Glutamatergic neuron (in vitro differentiated cells): ENCODE data around the gene R3HDM2. TPM values are rescaled to one million over a fixed set of nuclear protein-coding genes. Genes with fewer than 3 reads are reported as not detected.

Source experiments
- DNase-seq: peaks from one replicate; pipeline ENCODE4 v3.0.0; 2022
- H3K27ac Mint-ChIP-seq: one replicate; pipeline ENCODE4 v1.8.0; 2020; ENCODE audit warnings: mild to moderate bottlenecking, mixed read lengths, inconsistent platforms; ENCODE audit not compliant: unreplicated experiment
- H3K27me3 Mint-ChIP-seq: one replicate; pipeline ENCODE4 v1.8.0; 2020; ENCODE audit warnings: mild to moderate bottlenecking, moderate library complexity, mixed read lengths, inconsistent platforms; ENCODE audit not compliant: unreplicated experiment
- H3K36me3 Mint-ChIP-seq: one replicate; pipeline ENCODE4 v1.8.0; 2020; ENCODE audit warnings: mild to moderate bottlenecking, mixed read lengths, inconsistent platforms; ENCODE audit not compliant: unreplicated experiment
- H3K4me1 Mint-ChIP-seq: one replicate; pipeline ENCODE4 v1.8.0; 2020; ENCODE audit warnings: mild to moderate bottlenecking, low read depth, mixed read lengths, inconsistent platforms; ENCODE audit not compliant: unreplicated experiment
- H3K4me3 Mint-ChIP-seq: one replicate; pipeline ENCODE4 v1.8.0; 2020; ENCODE audit warnings: mild to moderate bottlenecking, mixed read lengths, inconsistent platforms; ENCODE audit not compliant: unreplicated experiment
- H3K9me3 Mint-ChIP-seq: one replicate; pipeline ENCODE4 v1.8.0; 2020; ENCODE audit warnings: mild to moderate bottlenecking, moderate library complexity, mixed read lengths, inconsistent platforms; ENCODE audit not compliant: unreplicated experiment
- CTCF ChIP-seq: fragments of 200-600 bp; sonication (generic); IDR thresholded peaks from one replicate; pipeline ENCODE4 v1.5.0; 2021; ENCODE audit not compliant: partially characterized antibody, unreplicated experiment
- total RNA-seq: library from RNA; stranded (reverse); fragmentation: NEBNext Ultra II Directional; extraction: Animal tissue kit (Norgen Biotek cat#: 25700); gene quantifications from one replicate; pipeline ENCODE4 v1.2.1, GENCODE V29; 2021; ENCODE audit not compliant: unreplicated experiment

The R3HDM2 gene
- total RNA-seq, 1 donor from 2014 or later = 106 TPM

GRCh38 chr12:57385586-57385985 is 45.3 kb downstream of the R3HDM2 start:
- Mint-ChIP-seq H3K9me3 (peaks cover 2% of the 10 kb centered on the region), H3K4me1 (no peaks in the 10 kb centered on the region), H3K4me3 (no peak overlapping the region), H3K27ac (no peak overlapping the region), H3K27me3 (peaks cover 3% of the 10 kb centered on the region), H3K36me3 (no peaks in the 10 kb centered on the region)
- TF ChIP-seq CTCF = no peak
- no peak for DNase-seq

GRCh38 chr12:57384478-57384877 is 46.4 kb downstream of the R3HDM2 start:
- DNase-seq = no peak
- Mint-ChIP-seq H3K27ac (no peak overlapping the region), H3K4me1 (no peaks in the 10 kb centered on the region), H3K36me3 (no peaks in the 10 kb centered on the region), H3K4me3 (no peak overlapping the region), H3K9me3 (peaks cover 3% of the 10 kb centered on the region), H3K27me3 (peaks cover 3% of the 10 kb centered on the region)
- TF ChIP-seq CTCF = no peak

- Mint-ChIP-seq H3K9me3 (peaks cover 3% of the 10 kb centered on the region), H3K4me3 (no peak overlapping the region), H3K36me3 (no peaks in the 10 kb centered on the region), H3K27ac (no peak overlapping the region), H3K4me1 (no peaks in the 10 kb centered on the region), H3K27me3 (peaks cover under 1% of the 10 kb centered on the region)
- no peak for DNase-seq
- TF ChIP-seq CTCF = no peak
These were observed 49.1 kb downstream of the R3HDM2 start for GRCh38 chr12:57381693-57382220.

- no peaks in the 10 kb centered on the region for H3K4me1 Mint-ChIP-seq
- H3K36me3 Mint-ChIP-seq = no peaks in the 10 kb centered on the region
- peaks cover 5% of the 10 kb centered on the region for H3K9me3 Mint-ChIP-seq
- no peak overlapping the region for H3K4me3 Mint-ChIP-seq
- no peaks in the 10 kb centered on the region for H3K27me3 Mint-ChIP-seq
- DNase-seq = no peak
- no peak overlapping the region for H3K27ac Mint-ChIP-seq
- TF ChIP-seq CTCF = no peak
These were observed 50.5 kb downstream of the R3HDM2 start for GRCh38 chr12:57380300-57380699.

GRCh38 chr12:57377103-57377840 is 53.6 kb downstream of the R3HDM2 start:
- no peaks in the 10 kb centered on the region for H3K36me3 Mint-ChIP-seq
- H3K4me1 Mint-ChIP-seq = peaks cover 2% of the 10 kb centered on the region
- no peak overlapping the region for H3K4me3 Mint-ChIP-seq
- no peak overlapping the region for H3K27ac Mint-ChIP-seq
- TF ChIP-seq CTCF = no peak
- peaks cover 5% of the 10 kb centered on the region for H3K9me3 Mint-ChIP-seq
- no peak for DNase-seq
- peaks cover 2% of the 10 kb centered on the region for H3K27me3 Mint-ChIP-seq
